IMR-90 (cell line): Measurements from ENCODE around the gene DBNL. TPM values are rescaled to one million over a fixed set of nuclear protein-coding genes. Genes with fewer than 3 reads are reported as not detected.
"Not testable (repeated sequence)": the region's sequence is repeated elsewhere in the genome, so short reads cannot be mapped to it uniquely, and the experiment has no call there.

Experiments used
- ATAC-seq: fragments of 200-7000 bp; cut with Tn5 transposase; 2 replicates; pipeline ENCODE4 v1.9.1; 2020; ENCODE audit warnings: low read depth, mild to moderate bottlenecking, moderate library complexity
- BruUV-seq: library from RNA; stranded (reverse); fragments of 400-500 nt; replicated peaks from 2 replicates; lab custom pipeline; 2021; lab: Mats Ljungman, UMichigan
- CTCF ChIA-PET: fragments of 300-600 bp; formaldehyde crosslinking; extraction: SDS; loops from one replicate; lab custom pipeline; 2021; ENCODE audit warnings: antibody characterized with exemption; lab: Yijun Ruan, JAX
- POLR2A ChIA-PET: fragments of 300-600 bp; sonication (Branson Sonifier 250); formaldehyde crosslinking; loops from one replicate; lab custom pipeline; 2022; ENCODE audit warnings: antibody characterized with exemption; ENCODE audit not compliant: unreplicated experiment; lab: Charles Lee
- DNase-seq: peaks from one replicate; pipeline ENCODE4 v3.0.0; 2013
- H2AFZ ChIP-seq: replicated peaks from 2 replicates; pipeline ENCODE3; 2013; ENCODE audit warnings: low read length, mild to moderate bottlenecking; ENCODE audit not compliant: poor library complexity
- H2AK5ac ChIP-seq: 2 replicates; pipeline ENCODE4 v1.6.1; 2013; ENCODE audit warnings: low read depth, low read length, inconsistent platforms
- H2AK9ac ChIP-seq: replicated peaks from 2 replicates; pipeline ENCODE3; 2013; ENCODE audit warnings: mild to moderate bottlenecking, low read depth, low read length, moderate library complexity; ENCODE audit not compliant: poor library complexity
- H2BK120ac ChIP-seq: 2 replicates; pipeline ENCODE4 v1.6.1; 2013; ENCODE audit warnings: low read depth, low read length, inconsistent platforms
- H2BK15ac ChIP-seq: 3 replicates; pipeline ENCODE4 v1.6.1; 2013; ENCODE audit warnings: low read depth, low read length, inconsistent platforms
- H2BK20ac ChIP-seq: 2 replicates; pipeline ENCODE4 v1.6.1; 2013; ENCODE audit warnings: low read depth, mild to moderate bottlenecking, inconsistent platforms, low read length, moderate library complexity
- H2BK5ac ChIP-seq: 2 replicates; pipeline ENCODE4 v1.6.1; 2013; ENCODE audit warnings: mild to moderate bottlenecking, low read depth, low read length, inconsistent platforms; ENCODE audit not compliant: poor library complexity, severe bottlenecking
- H3K14ac ChIP-seq: replicated peaks from 2 replicates; pipeline ENCODE4 v1.6.1; 2013; ENCODE audit warnings: low read depth, low read length, inconsistent platforms
- H3K18ac ChIP-seq: 2 replicates; pipeline ENCODE4 v1.6.1; 2013; ENCODE audit warnings: low read depth, low read length, control low read depth
- H3K23ac ChIP-seq: 2 replicates; pipeline ENCODE4 v1.6.1; 2013; ENCODE audit warnings: low read depth, low read length, inconsistent platforms
- H3K27ac ChIP-seq: 2 replicates; pipeline ENCODE4 v1.5.1; 2013; ENCODE audit warnings: mild to moderate bottlenecking, control low read depth, low read length; ENCODE audit not compliant: insufficient read depth
- H3K27me3 ChIP-seq: 2 replicates; pipeline ENCODE4 v1.6.1; 2013; ENCODE audit warnings: low read length; ENCODE audit not compliant: control insufficient read depth, insufficient read depth
- H3K36me3 ChIP-seq: 2 replicates; pipeline ENCODE4 v1.6.1; 2013; ENCODE audit warnings: low read length, mixed read lengths; ENCODE audit not compliant: control insufficient read depth, insufficient read depth
- H3K4ac ChIP-seq: 2 replicates; pipeline ENCODE4 v1.6.1; 2013; ENCODE audit warnings: low read depth, low read length, inconsistent platforms
- H3K4me1 ChIP-seq: 2 replicates; pipeline ENCODE4 v1.6.1; 2013; ENCODE audit warnings: low read length, mixed read lengths; ENCODE audit not compliant: control insufficient read depth, insufficient read depth
- H3K4me2 ChIP-seq: 2 replicates; pipeline ENCODE4 v1.6.1; 2013; ENCODE audit warnings: low read depth, mild to moderate bottlenecking, control low read depth, low read length, moderate library complexity
- H3K4me3 ChIP-seq: 2 replicates; pipeline ENCODE4 v1.5.1; 2013; ENCODE audit warnings: low read depth, mild to moderate bottlenecking, control low read depth, low read length, moderate library complexity; ENCODE audit not compliant: insufficient read depth
- H3K56ac ChIP-seq: 2 replicates; pipeline ENCODE4 v1.6.1; 2013; ENCODE audit warnings: low read length, inconsistent platforms; ENCODE audit not compliant: insufficient read depth; ENCODE audit errors: extremely low read depth
- H3K79me1 ChIP-seq, 2 experiments: 2 replicates each; pipeline ENCODE4 v1.6.1; 2013; ENCODE audit warnings: low read length in 2 of 2, inconsistent platforms in 1 of 2, low read depth in 1 of 2
- H3K9ac ChIP-seq: 2 replicates; pipeline ENCODE4 v1.6.1; 2013; ENCODE audit warnings: low read depth, low read length, control low read depth
- H3K9me1 ChIP-seq: 2 replicates; pipeline ENCODE4 v1.6.1; 2013; ENCODE audit warnings: low read length, inconsistent platforms; ENCODE audit not compliant: insufficient read depth
- H3K9me3 ChIP-seq: 2 replicates; pipeline ENCODE4 v1.6.1; 2013; ENCODE audit warnings: low read length; ENCODE audit not compliant: control insufficient read depth, insufficient read depth
- H4K20me1 ChIP-seq: 2 replicates; pipeline ENCODE4 v1.6.1; 2013; ENCODE audit warnings: low read length, inconsistent platforms; ENCODE audit not compliant: insufficient read depth
- H4K5ac ChIP-seq: 2 replicates; pipeline ENCODE4 v1.6.1; 2013; ENCODE audit warnings: mild to moderate bottlenecking, low read depth, low read length, control low read depth
- H4K8ac ChIP-seq, 2 experiments: 2 replicates each; pipeline ENCODE4 v1.6.1; 2013; ENCODE audit warnings: low read depth in 2 of 2, low read length in 2 of 2, control low read depth in 1 of 2, inconsistent platforms in 1 of 2
- H4K91ac ChIP-seq: 2 replicates; pipeline ENCODE4 v1.6.1; 2013; ENCODE audit warnings: low read depth, low read length, inconsistent platforms; ENCODE audit not compliant: insufficient read depth
- WGBS, 2 experiments: methylation state at CpG; one replicate each; pipeline versions ENCODE4 v1.1.5 to v1.1.7; 2013; ENCODE audit warnings: missing lambda C conversion rate in 2 of 2; ENCODE audit not compliant: insufficient read length in 1 of 2; ENCODE audit errors: extremely low coverage in 2 of 2; 5-methylcytosine and 5-hydroxymethylcytosine counted together
- dilution Hi-C: fragments of 300-500 bp; cut with HindIII; formaldehyde crosslinking; loops from one replicate; pipeline ENCODE4 v1.14.3; 2018; ENCODE audit warnings: low sequenced_read_pairs; ENCODE audit not compliant: unreplicated experiment
- in situ Hi-C: fragments of 300-500 bp; cut with MboI; formaldehyde crosslinking; loops from 3 replicates; pipeline ENCODE4 v1.14.3; 2019; ENCODE audit warnings: low sequenced_read_pairs, inconsistent platforms, mixed read lengths
- intact Hi-C: fragments of 100-400 bp; cut with micrococcal nuclease; formaldehyde crosslinking; loops from 2 replicates; pipeline ENCODE4 v1.10.0; 2022
- polyA plus RNA-seq, 3 experiments: library from polyadenylated mRNA; depleted of rRNA; stranded (reverse); fragments of >200 nt; gene quantifications; 2 replicates each; pipeline ENCODE4 v1.2.3, GENCODE V29; 2012; ENCODE audit warnings: low replicate concordance in 1 of 3
- total RNA-seq: library from RNA; depleted of rRNA; stranded (reverse); fragments of >200 nt; gene quantifications from 2 replicates; pipeline ENCODE4 v1.2.3, GENCODE V29; 2012

The DBNL gene
- total and polyA plus RNA-seq, 2 of the 4 experiments (the other 2 are of a cell fraction) = 157 to 179 TPM

DNA sequence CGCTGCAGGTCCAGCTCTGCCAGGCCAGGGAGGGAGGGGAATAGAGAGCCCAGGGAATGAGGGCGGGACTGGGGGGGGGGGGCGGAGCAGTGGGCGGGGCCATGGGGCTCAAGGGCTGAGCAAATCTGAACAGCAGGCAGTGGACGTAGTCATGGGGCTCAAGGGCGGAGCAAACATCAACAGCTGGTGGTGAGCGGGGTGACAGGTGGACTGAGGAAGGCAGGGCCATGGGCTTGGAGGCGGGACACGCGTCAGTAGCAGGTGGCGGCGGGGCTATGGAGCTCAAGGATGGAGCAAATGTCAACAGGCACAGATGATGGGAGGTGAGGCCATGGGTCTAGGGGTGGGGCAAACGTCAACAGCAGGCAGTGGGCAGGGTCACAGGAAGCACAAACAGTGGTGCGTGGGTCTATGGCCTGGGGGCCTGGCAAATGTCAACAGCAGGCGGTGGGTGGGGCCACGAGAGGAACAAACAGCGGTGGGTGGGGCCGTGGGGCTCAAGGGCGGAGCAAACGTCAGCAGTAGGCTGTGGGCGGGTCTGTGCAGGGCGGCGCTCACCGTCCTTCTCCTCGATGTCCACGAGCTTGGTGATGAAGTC is 5.4 kb upstream of the DBNL start:
- H4K5ac ChIP-seq, H2AK9ac ChIP-seq, H3K9ac ChIP-seq, H3K4me1 ChIP-seq, H2BK5ac ChIP-seq, H2BK15ac ChIP-seq, POLR2A ChIA-PET, in situ Hi-C loops, H3K9me3 ChIP-seq, H4K91ac ChIP-seq, H3K9me1 ChIP-seq, H2AK5ac ChIP-seq, H3K4ac ChIP-seq, H3K36me3 ChIP-seq, intact Hi-C loops, DNase-seq, H3K27me3 ChIP-seq, CTCF ChIA-PET, H3K23ac ChIP-seq, H2BK120ac ChIP-seq, BruUV-seq, H3K56ac ChIP-seq, H3K14ac ChIP-seq, H4K20me1 ChIP-seq, dilution Hi-C loops, H2BK20ac ChIP-seq, H3K27ac ChIP-seq, H3K79me1 ChIP-seq, H3K18ac ChIP-seq, H4K8ac ChIP-seq: not testable (repeated sequence)
- Histone ChIP-seq H2AFZ (peak overlapping the region; percentile 70), H3K4me2 (peak overlapping the region; percentile 90), H3K4me3 (peak overlapping the region; percentile 44)
- no CpG with 5 or more reads among the region's 26 CpGs for WGBS, 2 experiments
- peak; percentile 84 for ATAC-seq

DNA sequence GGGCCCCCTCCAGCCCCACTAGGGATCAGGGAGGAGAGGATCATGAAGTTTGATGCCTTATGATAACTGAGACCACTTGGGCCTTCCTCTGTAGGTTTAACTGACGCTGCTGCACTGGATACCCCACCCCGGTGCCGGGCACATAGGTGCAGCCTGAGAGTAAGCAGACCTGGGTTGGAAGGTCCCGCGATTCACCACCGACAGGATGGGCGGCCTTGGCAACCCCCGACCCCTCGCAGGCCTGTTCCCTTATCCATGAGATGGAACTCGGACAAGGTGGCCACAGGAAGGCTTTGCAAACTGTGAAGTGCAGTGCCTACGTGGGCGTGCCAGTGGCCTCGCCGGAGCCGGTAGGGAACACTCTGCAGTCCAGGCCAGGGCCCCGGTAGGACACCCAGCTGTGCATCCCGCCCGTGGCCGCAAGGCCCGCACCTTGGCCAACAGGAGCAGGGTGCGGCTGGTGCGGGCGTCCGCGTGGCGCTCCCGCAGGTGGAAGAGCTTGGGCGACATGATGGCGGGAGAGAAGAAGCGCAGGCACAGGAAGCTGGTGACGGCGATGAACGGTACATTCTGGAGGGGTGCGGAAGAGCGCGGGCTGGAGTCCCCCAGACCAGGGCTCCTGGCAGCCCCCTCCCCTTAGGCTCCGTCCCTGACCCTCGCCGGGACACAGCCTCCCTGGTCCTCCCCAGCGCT is 4.6 kb upstream of the DBNL start:
- H3K4ac ChIP-seq, H2BK20ac ChIP-seq, BruUV-seq, H3K4me3 ChIP-seq, H2AK9ac ChIP-seq, H4K91ac ChIP-seq, H3K27ac ChIP-seq, H3K79me1 ChIP-seq, H3K9ac ChIP-seq, intact Hi-C loops, H2BK15ac ChIP-seq, H4K5ac ChIP-seq, dilution Hi-C loops, H3K23ac ChIP-seq, POLR2A ChIA-PET, H2AFZ ChIP-seq, H3K56ac ChIP-seq, H2BK120ac ChIP-seq, DNase-seq, H2BK5ac ChIP-seq, H4K20me1 ChIP-seq, H3K14ac ChIP-seq, in situ Hi-C loops, ATAC-seq, H3K4me1 ChIP-seq, H3K36me3 ChIP-seq, H3K9me1 ChIP-seq, H4K8ac ChIP-seq, CTCF ChIA-PET, H3K27me3 ChIP-seq, H3K18ac ChIP-seq, H3K9me3 ChIP-seq, H2AK5ac ChIP-seq: not testable (repeated sequence)
- 0 out of 2 replicates have a peak overlapping the region, but pooled peaks have one; percentile 29 for H3K4me2 ChIP-seq
- WGBS, 2 experiments = no CpG with 5 or more reads among the region's 40 CpGs
